ENCODE data around the gene OPRD1.

DNA sequence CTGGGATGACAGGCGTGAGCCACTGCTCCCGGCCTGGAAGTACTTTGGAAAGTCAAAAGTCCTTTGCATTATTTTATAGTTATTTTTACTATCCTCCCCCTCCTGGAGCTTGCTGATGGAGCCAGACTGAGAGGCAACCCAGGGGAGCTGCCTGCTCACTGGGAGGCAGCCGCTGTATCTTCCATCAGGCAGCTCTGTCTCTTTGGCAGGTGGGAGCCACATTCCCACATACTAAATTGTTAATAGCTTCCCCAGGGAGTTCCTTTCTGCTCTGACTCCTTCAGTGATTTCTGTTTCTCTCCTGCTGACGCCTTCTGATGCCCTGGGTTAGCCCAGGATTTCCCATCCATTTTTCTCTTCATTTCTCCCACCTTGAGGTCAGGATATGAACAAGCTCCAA, 4.9 kb upstream of the OPRD1 start:
- no peak for TF ChIP-seq POLR2A (IDR thresholded peaks at IDR 0.05)
- TF ChIP-seq, protein P1, sequence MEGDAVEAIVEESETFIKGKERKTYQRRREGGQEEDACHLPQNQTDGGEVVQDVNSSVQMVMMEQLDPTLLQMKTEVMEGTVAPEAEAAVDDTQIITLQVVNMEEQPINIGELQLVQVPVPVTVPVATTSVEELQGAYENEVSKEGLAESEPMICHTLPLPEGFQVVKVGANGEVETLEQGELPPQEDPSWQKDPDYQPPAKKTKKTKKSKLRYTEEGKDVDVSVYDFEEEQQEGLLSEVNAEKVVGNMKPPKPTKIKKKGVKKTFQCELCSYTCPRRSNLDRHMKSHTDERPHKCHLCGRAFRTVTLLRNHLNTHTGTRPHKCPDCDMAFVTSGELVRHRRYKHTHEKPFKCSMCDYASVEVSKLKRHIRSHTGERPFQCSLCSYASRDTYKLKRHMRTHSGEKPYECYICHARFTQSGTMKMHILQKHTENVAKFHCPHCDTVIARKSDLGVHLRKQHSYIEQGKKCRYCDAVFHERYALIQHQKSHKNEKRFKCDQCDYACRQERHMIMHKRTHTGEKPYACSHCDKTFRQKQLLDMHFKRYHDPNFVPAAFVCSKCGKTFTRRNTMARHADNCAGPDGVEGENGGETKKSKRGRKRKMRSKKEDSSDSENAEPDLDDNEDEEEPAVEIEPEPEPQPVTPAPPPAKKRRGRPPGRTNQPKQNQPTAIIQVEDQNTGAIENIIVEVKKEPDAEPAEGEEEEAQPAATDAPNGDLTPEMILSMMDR (IDR thresholded peaks at IDR 0.05) = no peak

All from testis (tissue), 2 donors.